ENCODE data around the gene SLC25A40. TPM values are rescaled to one million over a fixed set of nuclear protein-coding genes. Genes with fewer than 3 reads are reported as not detected.
A peak's percentile ranks its signal among the peaks of the same experiment; 100 is the strongest.
"Not testable (repeated sequence)": the region's sequence is repeated elsewhere in the genome, so short reads cannot be mapped to it uniquely, and the experiment has no call there.

The SLC25A40 gene
- total and polyA plus RNA-seq, 4 donors = 6.4 to 36.6 (median 16.7) TPM

DNA sequence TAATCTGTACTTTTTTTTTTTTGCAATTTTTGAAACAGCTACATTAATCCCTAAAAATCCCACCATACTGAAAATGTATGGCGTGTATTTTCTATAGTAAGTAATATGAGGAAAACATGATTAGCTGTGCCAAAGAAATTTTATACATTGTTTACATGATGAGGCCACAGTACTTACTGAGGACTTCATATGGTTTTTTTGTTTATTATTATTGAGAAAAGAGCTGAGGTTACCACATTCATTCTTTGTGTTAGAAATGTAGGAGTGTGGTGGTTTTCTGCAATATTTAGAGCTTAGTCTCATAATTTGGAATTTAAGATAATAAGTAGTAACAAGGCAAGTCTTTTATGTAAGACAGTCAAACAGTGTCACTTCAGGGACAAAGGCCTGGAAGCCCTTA lies 45.1 kb downstream of the SLC25A40 start:
- Histone ChIP-seq H3K9me3 (ENCODE audit: control insufficient read depth in 4 of 4, insufficient read depth in 3 of 4, low read length in 3 of 4) (peaks cover 0 to 4% (median 0%) of the 10 kb centered on the region in 4 donors), H3K4me3 (no peak overlapping the region), H3K4me1 (ENCODE audit: control insufficient read depth in 5 of 5, insufficient read depth in 5 of 5, low read length in 5 of 5) (peaks cover 0 to 14% (median 0%) of the 10 kb centered on the region in 5 donors), H3K27me3 (ENCODE audit: control insufficient read depth in 3 of 3, insufficient read depth in 3 of 3, low read length in 2 of 3) (no peaks in the 10 kb centered on the region), H3K27ac (ENCODE audit: low read depth in 1 of 2, low read length in 1 of 2) (no peak overlapping the region), H3K36me3 (ENCODE audit: control insufficient read depth in 4 of 4, insufficient read depth in 4 of 4, low read length in 4 of 4) (peaks cover 0 to 3% (median 0%) of the 10 kb centered on the region in 4 donors), H3K9ac (ENCODE audit: insufficient read depth in 1 of 2, low read length in 2 of 2) (no peak overlapping the region)
- TF ChIP-seq CTCF (IDR thresholded peaks at IDR 0.05; ENCODE audit: control extremely low read depth, extremely low read depth) = no peak
- 98 to 100% methylated on average over 1 of the region's 1 CpG for WGBS, 2 donors
- no peak for ATAC-seq (ENCODE audit: insufficient read depth, low FRiP score)
- DNase-seq = peak in 2 of 3 donors; percentile 73 to 77

GRCh38 chr7:87828383-87828782 lies 47.8 kb downstream of the SLC25A40 start:
- WGBS, 2 donors = 93 to 98% methylated on average over 1 of the region's 1 CpG

GRCh38 chr7:87825369-87825768 lies 50.8 kb downstream of the SLC25A40 start:
- WGBS, 2 donors = 89 to 98% methylated on average over 2 of the region's 2 CpGs
- H3K4me1 ChIP-seq (ENCODE audit: control insufficient read depth in 5 of 5, insufficient read depth in 5 of 5, low read length in 5 of 5); H3K27me3 ChIP-seq (ENCODE audit: control insufficient read depth in 3 of 3, insufficient read depth in 3 of 3, low read length in 2 of 3); DNase-seq; H3K36me3 ChIP-seq (ENCODE audit: control insufficient read depth in 4 of 4, insufficient read depth in 4 of 4, low read length in 4 of 4); H3K4me3 ChIP-seq; H3K9ac ChIP-seq (ENCODE audit: insufficient read depth in 1 of 2, low read length in 2 of 2); H3K9me3 ChIP-seq (ENCODE audit: control insufficient read depth in 4 of 4, insufficient read depth in 3 of 4, low read length in 3 of 4); H3K27ac ChIP-seq (ENCODE audit: low read depth in 1 of 2, low read length in 1 of 2); ATAC-seq (ENCODE audit: insufficient read depth, low FRiP score): not testable (repeated sequence)

More at GRCh38 chr7:87828383-87828782, 47.8 kb downstream of the SLC25A40 start:
- DNase-seq; H3K9ac ChIP-seq (ENCODE audit: insufficient read depth in 1 of 2, low read length in 2 of 2); H3K27me3 ChIP-seq (ENCODE audit: control insufficient read depth in 3 of 3, insufficient read depth in 3 of 3, low read length in 2 of 3); H3K9me3 ChIP-seq (ENCODE audit: control insufficient read depth in 4 of 4, insufficient read depth in 3 of 4, low read length in 3 of 4); H3K27ac ChIP-seq (ENCODE audit: low read depth in 1 of 2, low read length in 1 of 2); H3K36me3 ChIP-seq (ENCODE audit: control insufficient read depth in 4 of 4, insufficient read depth in 4 of 4, low read length in 4 of 4); H3K4me3 ChIP-seq; ATAC-seq (ENCODE audit: insufficient read depth, low FRiP score): not testable (repeated sequence)
- H3K4me1 ChIP-seq (ENCODE audit: control insufficient read depth in 5 of 5, insufficient read depth in 5 of 5, low read length in 5 of 5) = peaks cover 0 to 14% (median 0%) of the 10 kb centered on the region in 5 donors

DNA sequence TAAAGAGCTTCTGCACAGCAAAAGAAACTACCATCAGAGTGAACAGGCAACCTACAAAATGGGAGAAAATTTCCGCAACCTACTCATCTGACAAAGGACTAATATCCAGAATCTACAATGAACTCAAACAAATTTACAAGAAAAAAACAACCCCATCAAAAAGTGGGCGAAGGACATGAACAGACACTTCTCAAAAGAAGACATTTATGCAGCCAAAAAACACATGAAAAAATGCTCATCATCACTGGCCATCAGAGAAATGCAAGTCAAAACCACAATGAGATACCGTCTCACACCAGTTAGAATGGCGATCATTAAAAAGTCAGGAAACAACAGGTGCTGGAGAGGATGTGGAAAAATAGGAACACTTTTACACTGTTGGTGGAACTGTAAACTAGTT lies 54.1 kb downstream of the SLC25A40 start:
- not testable (repeated sequence) for H3K4me3 ChIP-seq; H3K36me3 ChIP-seq (ENCODE audit: control insufficient read depth in 4 of 4, insufficient read depth in 4 of 4, low read length in 4 of 4); H3K9me3 ChIP-seq (ENCODE audit: control insufficient read depth in 4 of 4, insufficient read depth in 3 of 4, low read length in 3 of 4); H3K9ac ChIP-seq (ENCODE audit: insufficient read depth in 1 of 2, low read length in 2 of 2); ATAC-seq (ENCODE audit: insufficient read depth, low FRiP score); DNase-seq; H3K27me3 ChIP-seq (ENCODE audit: control insufficient read depth in 3 of 3, insufficient read depth in 3 of 3, low read length in 2 of 3); H3K4me1 ChIP-seq (ENCODE audit: control insufficient read depth in 5 of 5, insufficient read depth in 5 of 5, low read length in 5 of 5); H3K27ac ChIP-seq (ENCODE audit: low read depth in 1 of 2, low read length in 1 of 2)
- 92 to 100% methylated on average over 2 to 3 of the region's 4 CpGs for WGBS, 2 donors

DNA sequence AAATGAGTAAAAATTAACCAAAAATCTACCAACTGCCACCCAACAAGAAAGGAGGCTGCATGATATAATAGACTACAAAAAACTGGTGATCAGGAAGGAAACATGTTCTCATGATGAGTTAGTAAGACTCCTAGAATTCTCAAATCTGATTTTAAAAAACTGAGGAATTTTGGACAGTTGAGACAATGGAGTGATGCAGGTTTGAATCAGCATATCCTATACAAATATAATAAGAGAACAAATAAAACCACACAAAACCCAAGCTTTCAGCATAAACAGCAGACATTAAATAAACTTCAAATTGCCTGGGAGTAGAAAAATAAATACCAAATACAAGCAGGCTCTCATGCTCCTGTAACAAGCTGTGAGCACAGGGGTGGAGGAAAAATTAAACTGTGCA lies 57.8 kb downstream of the SLC25A40 start:
- TF ChIP-seq CTCF (IDR thresholded peaks at IDR 0.05; ENCODE audit: control extremely low read depth, extremely low read depth) = no peak
- peaks cover 0 to 2% (median 0%) of the 10 kb centered on the region in 4 donors for H3K9me3 ChIP-seq (ENCODE audit: control insufficient read depth in 4 of 4, insufficient read depth in 3 of 4, low read length in 3 of 4)
- ATAC-seq (ENCODE audit: insufficient read depth, low FRiP score) = no peak
- no peak overlapping the region for H3K4me3 ChIP-seq
- no peaks in the 10 kb centered on the region for H3K4me1 ChIP-seq (ENCODE audit: control insufficient read depth in 5 of 5, insufficient read depth in 5 of 5, low read length in 5 of 5)
- H3K27ac ChIP-seq (ENCODE audit: low read depth in 1 of 2, low read length in 1 of 2) = no peak overlapping the region
- no peak for DNase-seq
- no peaks in the 10 kb centered on the region for H3K27me3 ChIP-seq (ENCODE audit: control insufficient read depth in 3 of 3, insufficient read depth in 3 of 3, low read length in 2 of 3)
- no peaks in the 10 kb centered on the region for H3K36me3 ChIP-seq (ENCODE audit: control insufficient read depth in 4 of 4, insufficient read depth in 4 of 4, low read length in 4 of 4)
- H3K9ac ChIP-seq (ENCODE audit: insufficient read depth in 1 of 2, low read length in 2 of 2) = no peak overlapping the region
